HCT116 (cell line): ENCODE results near the gene PRKAG2. TPM values are rescaled to one million over a fixed set of nuclear protein-coding genes. Genes with fewer than 3 reads are reported as not detected.

Experiments
- ATAC-seq: fragments of 200-7000 bp; cut with Tn5 transposase; 2 replicates; pipeline ENCODE4 v1.9.1; 2020; ENCODE audit warnings: mild to moderate bottlenecking, moderate library complexity
- BruUV-seq: library from RNA; stranded (reverse); fragments of 400-500 nt; replicated peaks from 2 replicates; lab custom pipeline; 2021; lab: Mats Ljungman, UMichigan
- CTCF ChIA-PET: fragments of 300-600 bp; sonication (Branson Sonifier 250); formaldehyde crosslinking; loops from one replicate; lab custom pipeline; 2021; ENCODE audit warnings: antibody characterized with exemption; lab: Charles Lee
- POLR2A ChIA-PET: fragments of 300-600, 350-600 bp; sonication (Branson Sonifier 250); formaldehyde crosslinking; loops from one replicate; lab custom pipeline; 2021; ENCODE audit warnings: antibody characterized with exemption; lab: Charles Lee
- RAD21 ChIA-PET, 2 experiments: fragments of 300-600 bp; sonication (Branson Sonifier 250); formaldehyde crosslinking; loops; one replicate each; lab custom pipeline; 2023; ENCODE audit warnings: low total read pairs in 2 of 2; ENCODE audit not compliant: uncharacterized antibody in 2 of 2, unreplicated experiment in 2 of 2, low non-redundant PET in 1 of 2; lab: Charles Lee
- DNase-seq: peaks from one replicate; pipeline ENCODE4 v3.0.0-alpha.2; 2010; ENCODE audit warnings: low read depth, low spot score
- H2AFZ ChIP-seq: fragments of 200-600 bp; shearing (Covaris generic), sonication (generic); 2 replicates; pipeline ENCODE4 v1.6.1; 2017; ENCODE audit warnings: low read depth, mixed run types, mixed read lengths, antibody characterized with exemption, low read length; ENCODE audit not compliant: poor library complexity, severe bottlenecking
- H3K27ac ChIP-seq: 2 replicates; pipeline ENCODE4 v1.5.1; 2012; ENCODE audit warnings: low read depth, low read length
- H3K27me3 ChIP-seq: fragments of 200-600 bp; sonication (generic); 2 replicates; pipeline ENCODE4 v1.6.1; 2016; ENCODE audit warnings: mixed run types, low read length, mixed read lengths; ENCODE audit not compliant: insufficient read depth
- H3K36me3 ChIP-seq, 2 experiments: fragments of 200-500 bp in 1 of 2; fragments of 200-600 bp in 1 of 2; sonication (Bioruptor generic) in 1 of 2; sonication (generic) in 1 of 2; 2 replicates each; pipeline versions ENCODE4 v1.5.1 to v1.6.1; 2014 to 2016; ENCODE audit warnings: low read length in 2 of 2, inconsistent platforms in 1 of 2, mixed read lengths in 1 of 2, mixed run types in 1 of 2; ENCODE audit not compliant: insufficient read depth in 2 of 2, control insufficient read depth in 1 of 2
- H3K4me1 ChIP-seq, 2 experiments: fragments of 200-600 bp in 1 of 2; sonication (generic) in 1 of 2; 2 replicates each; pipeline versions ENCODE4 v1.5.1 to v1.6.1; 2012 to 2017; ENCODE audit warnings: low read length in 2 of 2, inconsistent platforms in 1 of 2, mild to moderate bottlenecking in 1 of 2, mixed read lengths in 1 of 2, mixed run types in 1 of 2, moderate library complexity in 1 of 2; ENCODE audit not compliant: insufficient read depth in 2 of 2, control insufficient read depth in 1 of 2
- H3K4me2 ChIP-seq: fragments of 200-600 bp; sonication (generic); 2 replicates; pipeline ENCODE4 v1.6.1; 2017; ENCODE audit warnings: mixed run types, low read length, mixed read lengths
- H3K4me3 ChIP-seq, 2 experiments: fragments of 200-600 bp in 1 of 2; sonication (generic) in 1 of 2; replicated peaks in 1 of 2; 2 replicates each; pipeline ENCODE4 v1.5.1; 2011 to 2016; ENCODE audit warnings: low read length in 2 of 2, control low read depth in 1 of 2, low read depth in 1 of 2, mild to moderate bottlenecking in 1 of 2, mixed read lengths in 1 of 2, mixed run types in 1 of 2
- H3K79me2 ChIP-seq: fragments of 200-600 bp; sonication (generic); 2 replicates; pipeline ENCODE4 v1.6.1; 2017; ENCODE audit warnings: mild to moderate bottlenecking, mixed run types, low read length, moderate library complexity, mixed read lengths; ENCODE audit not compliant: insufficient read depth
- H3K9ac ChIP-seq: fragments of 200-600 bp; sonication (generic); 2 replicates; pipeline ENCODE4 v1.6.1; 2016; ENCODE audit warnings: low read length, mixed read lengths
- H3K9me2 ChIP-seq: fragments of 200-600 bp; sonication (generic), shearing (Covaris generic); 2 replicates; pipeline ENCODE4 v1.6.1; 2017; ENCODE audit warnings: mixed run types, mild to moderate bottlenecking, moderate library complexity; ENCODE audit not compliant: insufficient read depth
- H3K9me3 ChIP-seq, 2 experiments: fragments of 200-500 bp in 1 of 2; fragments of 200-600 bp in 1 of 2; sonication (Bioruptor generic) in 1 of 2; sonication (generic) in 1 of 2; 2 replicates each; pipeline ENCODE4 v1.6.1; 2014 to 2017; ENCODE audit warnings: low read length in 2 of 2, mixed read lengths in 2 of 2, inconsistent platforms in 1 of 2, low read depth in 1 of 2, mild to moderate bottlenecking in 1 of 2, mixed run types in 1 of 2, moderate library complexity in 1 of 2; ENCODE audit not compliant: control insufficient read depth in 1 of 2, insufficient read depth in 1 of 2
- H4K20me1 ChIP-seq: fragments of 200-600 bp; sonication (generic), shearing (Covaris generic); 2 replicates; pipeline ENCODE4 v1.6.1; 2017; ENCODE audit warnings: mixed run types, mild to moderate bottlenecking, moderate library complexity; ENCODE audit not compliant: insufficient read depth
- CBX3 ChIP-seq: IDR thresholded peaks from 2 replicates; pipeline ENCODE4 v1.6.1; 2012; ENCODE audit warnings: low read depth
- CEBPB ChIP-seq: IDR thresholded peaks from 2 replicates; pipeline ENCODE4 v1.6.1; 2012; ENCODE audit warnings: low read depth
- ELF1 ChIP-seq: IDR thresholded peaks from 2 replicates; pipeline ENCODE4 v1.6.1; 2012; ENCODE audit warnings: low read depth, borderline replicate concordance
- EZH2phosphoT487 ChIP-seq: fragments of 200-600 bp; IDR thresholded peaks from 2 replicates; pipeline ENCODE4 v1.6.1; 2018; ENCODE audit warnings: antibody characterized with exemption, borderline replicate concordance
- FOSL1 ChIP-seq: IDR thresholded peaks from 2 replicates; pipeline ENCODE4 v1.6.1; 2012; ENCODE audit warnings: low read depth
- JUND ChIP-seq: IDR thresholded peaks from 2 replicates; pipeline ENCODE4 v1.6.1; 2012
- MAX ChIP-seq: IDR thresholded peaks from 2 replicates; pipeline ENCODE4 v1.6.1; 2012
- POLR2AphosphoS5 ChIP-seq: IDR thresholded peaks from 2 replicates; pipeline ENCODE4 v1.6.1; 2011; ENCODE audit warnings: mild to moderate bottlenecking, low read depth, low read length, moderate library complexity
- REST ChIP-seq: IDR thresholded peaks from 2 replicates; pipeline ENCODE4 v1.6.1; 2012; ENCODE audit warnings: low read depth
- SP1 ChIP-seq: IDR thresholded peaks from 2 replicates; pipeline ENCODE4 v1.6.1; 2012; ENCODE audit warnings: low read depth
- SRF ChIP-seq: IDR thresholded peaks from 2 replicates; pipeline ENCODE4 v1.6.1; 2012; ENCODE audit warnings: low read depth
- YY1 ChIP-seq: IDR thresholded peaks from 2 replicates; pipeline ENCODE4 v1.6.1; 2011; ENCODE audit warnings: low read length, low read depth, moderate library complexity, mild to moderate bottlenecking; ENCODE audit not compliant: insufficient replicate concordance; ENCODE audit errors: extremely low read depth
- ZNF274 ChIP-seq: fragments of 200-500 bp; sonication (Bioruptor generic); IDR thresholded peaks from 2 replicates; pipeline ENCODE4 v1.6.1; 2014; ENCODE audit warnings: mild to moderate bottlenecking, low read depth, low read length, inconsistent platforms
- intact Hi-C: fragments of 100-400 bp; cut with micrococcal nuclease; formaldehyde crosslinking; loops from 2 replicates; pipeline ENCODE4 v1.10.0; 2022
- total RNA-seq: library from RNA; stranded (reverse); gene quantifications from one replicate; pipeline ENCODE4 v1.2.1, GENCODE V29; 2021; ENCODE audit not compliant: unreplicated experiment

Gene PRKAG2
- total RNA-seq, 1 experiment from 2014 or later, result 23.6 TPM

DNA sequence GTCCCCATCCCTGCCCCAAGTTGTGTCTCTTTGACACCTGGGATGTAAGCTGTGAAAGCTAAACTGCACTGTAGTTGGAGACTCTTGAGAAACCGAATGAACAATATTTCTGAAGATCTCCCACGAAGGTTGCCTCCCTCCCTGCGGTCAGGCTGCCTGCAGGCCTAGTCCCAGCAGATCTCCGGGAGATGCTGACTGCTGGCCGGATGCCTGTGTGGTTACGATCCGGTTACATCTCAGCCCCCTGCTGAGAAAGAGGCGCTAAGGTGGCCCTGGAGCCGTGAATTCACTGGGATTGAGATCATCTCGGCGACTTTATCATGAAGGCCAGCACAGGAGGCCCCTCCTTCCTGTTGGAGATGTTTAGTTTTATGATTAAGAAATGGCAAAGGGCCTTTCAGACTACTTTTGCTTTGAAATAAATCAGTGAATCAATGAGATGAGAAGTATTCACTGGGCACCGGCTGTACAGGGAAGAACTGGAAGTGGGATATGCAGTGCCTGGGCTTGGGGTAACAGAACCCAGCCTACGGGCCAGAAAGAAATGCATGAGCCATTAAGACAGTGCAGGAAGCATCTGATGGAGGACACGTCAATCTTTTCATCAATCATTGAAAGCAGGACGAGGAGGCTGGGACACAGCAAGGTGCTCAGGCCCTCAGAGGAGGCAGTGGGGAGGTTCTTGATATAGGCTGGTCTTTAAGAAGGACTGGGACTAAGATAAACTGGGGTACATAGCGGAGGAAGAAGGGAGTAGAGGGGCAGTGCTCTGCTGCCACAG is 177.6 kb downstream of the PRKAG2 start:
- Histone ChIP-seq H3K4me2 (no peak overlapping the region), H3K9ac (no peak overlapping the region), H3K36me3 (no peaks in the 10 kb centered on the region), H3K27me3 (no peaks in the 10 kb centered on the region), H3K4me1 (peaks cover 11 to 22% of the 10 kb centered on the region in 2 experiments; a peak in 3 of 4 replicates), H2AFZ (no peak overlapping the region), H3K9me3 (no peaks in the 10 kb centered on the region), H3K9me2 (no peaks in the 10 kb centered on the region), H4K20me1 (no peaks in the 10 kb centered on the region), H3K4me3 (no peak overlapping the region), H3K27ac (no peak overlapping the region), H3K79me2 (no peaks in the 10 kb centered on the region)
- ChIA-PET CTCF (no interaction called here), RAD21 (no interaction called here), POLR2A (no interaction called here)
- TF ChIP-seq ZNF274, result no peak
- no peak for TF ChIP-seq YY1
- TF ChIP-seq JUND, result no peak
- TF ChIP-seq POLR2AphosphoS5, result no peak
- no peak for TF ChIP-seq REST
- no peak for TF ChIP-seq ELF1
- no peak for TF ChIP-seq SP1
- TF ChIP-seq FOSL1, result no peak
- no peak for TF ChIP-seq CEBPB
- TF ChIP-seq SRF, result no peak
- no peak for TF ChIP-seq CBX3
- no peak for TF ChIP-seq MAX
- no peak for TF ChIP-seq EZH2phosphoT487
- DNase-seq (no peak), ATAC-seq (no peak)
- no TSS peak for BruUV-seq
- intact Hi-C loops, result no loop called here
